PFSK-1 (cell line): Measurements from ENCODE around the gene VAV2.

Source experiments
- POLR2AphosphoS5 ChIP-seq: IDR thresholded peaks from 2 replicates; pipeline ENCODE4 v1.6.1; 2012; ENCODE audit warnings: low read depth, mild to moderate bottlenecking, control low read depth, low read length, moderate library complexity
- SIN3A ChIP-seq: IDR thresholded peaks from 2 replicates; pipeline ENCODE4 v1.6.1; 2012; ENCODE audit warnings: mild to moderate bottlenecking, low read length, moderate library complexity, borderline replicate concordance; ENCODE audit not compliant: insufficient read depth
- TAF1 ChIP-seq: IDR thresholded peaks from 2 replicates; pipeline ENCODE4 v1.6.1; 2012; ENCODE audit warnings: low read length, control low read depth, borderline replicate concordance; ENCODE audit not compliant: insufficient read depth
- TF ChIP-seq, protein P1 (sequence below), 2 experiments: IDR thresholded peaks; 2 replicates each; pipeline versions ENCODE4 v1.6.1 to v1.8.0; 2011 to 2012; ENCODE audit warnings: low read depth in 2 of 2, low read length in 2 of 2, control low read depth in 1 of 2, inconsistent platforms in 1 of 2, mild to moderate bottlenecking in 1 of 2, moderate library complexity in 1 of 2; ENCODE audit not compliant: insufficient read depth in 1 of 2

DNA sequence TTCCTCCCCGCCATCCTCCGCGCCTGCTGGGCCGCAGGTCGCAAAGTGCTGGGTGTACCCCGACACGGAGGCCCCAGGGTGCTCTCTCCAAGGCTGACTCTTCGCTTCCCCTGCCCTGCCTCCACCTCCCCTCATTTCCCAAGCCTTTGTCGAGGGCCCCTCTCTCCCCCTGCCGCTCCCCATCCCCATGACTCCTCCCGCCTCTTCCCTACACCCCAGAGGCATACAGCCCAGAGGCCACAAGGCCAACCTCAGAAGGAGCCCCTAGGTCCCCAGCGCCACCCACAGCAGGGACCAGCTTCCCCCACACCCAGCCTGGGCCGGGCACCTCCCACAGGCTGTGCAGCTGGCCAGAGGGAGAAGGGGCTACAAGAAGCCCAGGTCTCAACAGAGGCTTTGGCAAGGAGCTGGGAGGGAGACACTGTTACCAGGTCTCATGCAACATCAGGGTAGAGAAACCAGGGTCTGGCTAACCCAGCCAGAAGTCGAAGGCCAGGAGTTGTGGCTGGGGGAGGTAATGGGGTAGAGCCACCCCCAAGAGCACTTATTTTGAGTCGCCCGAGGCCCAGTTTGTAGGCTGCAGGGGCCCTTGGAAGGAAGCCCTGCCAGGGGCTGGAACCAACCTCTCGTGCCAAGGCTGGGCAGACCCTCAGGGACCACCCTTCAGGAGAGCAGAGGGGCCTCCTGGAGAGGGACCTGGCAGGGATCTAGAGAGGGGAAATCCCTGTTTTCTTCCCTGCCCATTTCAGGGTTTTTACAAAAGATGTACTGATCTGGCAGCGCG is 229.4 kb downstream of the VAV2 start:
- TF ChIP-seq, protein P1, sequence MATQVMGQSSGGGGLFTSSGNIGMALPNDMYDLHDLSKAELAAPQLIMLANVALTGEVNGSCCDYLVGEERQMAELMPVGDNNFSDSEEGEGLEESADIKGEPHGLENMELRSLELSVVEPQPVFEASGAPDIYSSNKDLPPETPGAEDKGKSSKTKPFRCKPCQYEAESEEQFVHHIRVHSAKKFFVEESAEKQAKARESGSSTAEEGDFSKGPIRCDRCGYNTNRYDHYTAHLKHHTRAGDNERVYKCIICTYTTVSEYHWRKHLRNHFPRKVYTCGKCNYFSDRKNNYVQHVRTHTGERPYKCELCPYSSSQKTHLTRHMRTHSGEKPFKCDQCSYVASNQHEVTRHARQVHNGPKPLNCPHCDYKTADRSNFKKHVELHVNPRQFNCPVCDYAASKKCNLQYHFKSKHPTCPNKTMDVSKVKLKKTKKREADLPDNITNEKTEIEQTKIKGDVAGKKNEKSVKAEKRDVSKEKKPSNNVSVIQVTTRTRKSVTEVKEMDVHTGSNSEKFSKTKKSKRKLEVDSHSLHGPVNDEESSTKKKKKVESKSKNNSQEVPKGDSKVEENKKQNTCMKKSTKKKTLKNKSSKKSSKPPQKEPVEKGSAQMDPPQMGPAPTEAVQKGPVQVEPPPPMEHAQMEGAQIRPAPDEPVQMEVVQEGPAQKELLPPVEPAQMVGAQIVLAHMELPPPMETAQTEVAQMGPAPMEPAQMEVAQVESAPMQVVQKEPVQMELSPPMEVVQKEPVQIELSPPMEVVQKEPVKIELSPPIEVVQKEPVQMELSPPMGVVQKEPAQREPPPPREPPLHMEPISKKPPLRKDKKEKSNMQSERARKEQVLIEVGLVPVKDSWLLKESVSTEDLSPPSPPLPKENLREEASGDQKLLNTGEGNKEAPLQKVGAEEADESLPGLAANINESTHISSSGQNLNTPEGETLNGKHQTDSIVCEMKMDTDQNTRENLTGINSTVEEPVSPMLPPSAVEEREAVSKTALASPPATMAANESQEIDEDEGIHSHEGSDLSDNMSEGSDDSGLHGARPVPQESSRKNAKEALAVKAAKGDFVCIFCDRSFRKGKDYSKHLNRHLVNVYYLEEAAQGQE (IDR thresholded peaks at IDR 0.05; ENCODE audit: insufficient read depth in 1 of 2, low read depth in 2 of 2, low read length in 2 of 2), result no peak
- TF ChIP-seq SIN3A (no peak), POLR2AphosphoS5 (no peak), TAF1 (no peak)
